ENCODE results near the gene USP24.

DNA sequence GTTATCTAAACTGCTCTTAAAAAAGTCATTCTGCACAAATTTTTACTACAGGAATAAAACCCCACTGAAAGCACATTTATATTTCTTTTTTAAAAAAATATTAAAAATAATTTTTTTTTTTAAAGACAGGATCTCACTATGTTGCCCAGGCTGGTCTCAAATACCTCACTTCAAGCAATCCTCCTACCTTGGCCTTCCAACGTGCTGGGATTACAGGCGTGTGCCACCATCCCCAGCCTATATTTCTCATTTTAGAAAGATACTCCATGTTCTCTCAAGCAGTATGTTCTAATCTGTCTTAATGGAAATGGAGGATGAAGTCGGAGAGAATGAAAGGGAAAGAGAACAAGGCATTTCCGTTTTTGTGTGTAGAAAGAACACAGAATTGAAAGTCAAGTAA is 17.1 kb downstream of the USP24 start:
- TF ChIP-seq, protein P1, sequence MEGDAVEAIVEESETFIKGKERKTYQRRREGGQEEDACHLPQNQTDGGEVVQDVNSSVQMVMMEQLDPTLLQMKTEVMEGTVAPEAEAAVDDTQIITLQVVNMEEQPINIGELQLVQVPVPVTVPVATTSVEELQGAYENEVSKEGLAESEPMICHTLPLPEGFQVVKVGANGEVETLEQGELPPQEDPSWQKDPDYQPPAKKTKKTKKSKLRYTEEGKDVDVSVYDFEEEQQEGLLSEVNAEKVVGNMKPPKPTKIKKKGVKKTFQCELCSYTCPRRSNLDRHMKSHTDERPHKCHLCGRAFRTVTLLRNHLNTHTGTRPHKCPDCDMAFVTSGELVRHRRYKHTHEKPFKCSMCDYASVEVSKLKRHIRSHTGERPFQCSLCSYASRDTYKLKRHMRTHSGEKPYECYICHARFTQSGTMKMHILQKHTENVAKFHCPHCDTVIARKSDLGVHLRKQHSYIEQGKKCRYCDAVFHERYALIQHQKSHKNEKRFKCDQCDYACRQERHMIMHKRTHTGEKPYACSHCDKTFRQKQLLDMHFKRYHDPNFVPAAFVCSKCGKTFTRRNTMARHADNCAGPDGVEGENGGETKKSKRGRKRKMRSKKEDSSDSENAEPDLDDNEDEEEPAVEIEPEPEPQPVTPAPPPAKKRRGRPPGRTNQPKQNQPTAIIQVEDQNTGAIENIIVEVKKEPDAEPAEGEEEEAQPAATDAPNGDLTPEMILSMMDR (IDR thresholded peaks at IDR 0.05; ENCODE audit: low read depth, low read length): no peak
- no peak for TF ChIP-seq EZH2phosphoT487 (IDR thresholded peaks at IDR 0.05; ENCODE audit: low read depth)
